K562 (cell line): Measurements from ENCODE around the gene USP46. TPM values are rescaled to one million over a fixed set of nuclear protein-coding genes. Genes with fewer than 3 reads are reported as not detected.

Source experiments
- ATAC-seq: fragments of 200-7000 bp; cut with Tn5 transposase; 3 replicates; pipeline ENCODE4 v1.9.1; 2020; ENCODE audit warnings: moderate library complexity
- BruUV-seq: library from RNA; stranded (reverse); fragments of 400-500 nt; replicated peaks from 2 replicates; lab custom pipeline; 2021; lab: Mats Ljungman, UMichigan
- CTCF ChIA-PET: fragments of 300-600 bp; formaldehyde crosslinking; extraction: SDS; loops from one replicate; lab custom pipeline; 2021; ENCODE audit warnings: low intra/inter-chr PET ratio; lab: Yijun Ruan, JAX
- POLR2A ChIA-PET: fragments of 300-600, 350-650 bp; sonication (Branson Sonifier 250); formaldehyde crosslinking; extraction: SDS; loops from one replicate; lab custom pipeline; 2021; ENCODE audit warnings: antibody characterized with exemption, inconsistent platforms; lab: Yijun Ruan, JAX
- DNase-seq, 4 experiments: peaks; one replicate each; pipeline versions ENCODE4 v3.0.0 to v3.0.0-alpha.2; 2011 to 2018; ENCODE audit warnings: low spot score in 3 of 4, mixed read lengths in 3 of 4; ENCODE audit errors: extremely low read depth in 1 of 4
- FAIRE-seq: peaks from 2 replicates; lab custom pipeline; 2011; peaks lifted over from hg19 to GRCh38; lab: Jason Lieb, UNC
- H2AFZ ChIP-seq: 2 replicates; pipeline ENCODE4 v1.6.0; 2011; ENCODE audit warnings: low read depth, low read length, control low read depth, inconsistent platforms
- H3K27ac ChIP-seq: fragments of 200-600 bp; 3 replicates; pipeline ENCODE4 v1.8.0; 2011; ENCODE audit warnings: low read depth, mild to moderate bottlenecking, control low read depth, inconsistent platforms, low read length, moderate library complexity, mixed read lengths; ENCODE audit errors: extremely low read depth
- H3K27me3 ChIP-seq, 2 experiments: fragments of 300-600 bp in 1 of 2; 2 replicates in 1 of 2; 3 replicates in 1 of 2; pipeline versions ENCODE4 v1.6.0 to v1.8.0; 2011; ENCODE audit warnings: inconsistent platforms in 2 of 2, low read length in 2 of 2, mild to moderate bottlenecking in 1 of 2, mixed read lengths in 1 of 2, moderate library complexity in 1 of 2; ENCODE audit not compliant: control insufficient read depth in 2 of 2, insufficient read depth in 2 of 2
- H3K36me3 ChIP-seq: fragments of 300-600 bp; 3 replicates; pipeline ENCODE4 v1.8.0; 2011; ENCODE audit warnings: mild to moderate bottlenecking, low read length, inconsistent platforms; ENCODE audit not compliant: control insufficient read depth, insufficient read depth
- H3K4me1 ChIP-seq, 2 experiments: fragments of 200-600 bp in 1 of 2; replicated peaks in 1 of 2; 2 replicates in 1 of 2; 3 replicates in 1 of 2; pipeline versions ENCODE4 v1.5.1 to v1.8.0; 2011; ENCODE audit warnings: inconsistent platforms in 2 of 2, low read length in 2 of 2, mild to moderate bottlenecking in 1 of 2, mixed read lengths in 1 of 2, moderate library complexity in 1 of 2; ENCODE audit not compliant: control insufficient read depth in 2 of 2, insufficient read depth in 2 of 2
- H3K4me2 ChIP-seq: 2 replicates; pipeline ENCODE4 v1.6.1; 2011; ENCODE audit warnings: low read length, control low read depth, inconsistent platforms, mixed read lengths; ENCODE audit not compliant: insufficient read depth
- H3K4me3 ChIP-seq: fragments of 200-600 bp; sonication (generic), shearing (Covaris generic); 2 replicates; pipeline ENCODE4 v1.5.1; 2016; ENCODE audit warnings: control low read depth, inconsistent platforms
- H3K79me2 ChIP-seq: fragments of 200-600 bp; 3 replicates; pipeline ENCODE4 v1.8.0; 2011; ENCODE audit warnings: low read length, inconsistent platforms; ENCODE audit not compliant: control insufficient read depth, insufficient read depth
- H3K9ac ChIP-seq, 2 experiments: 2 replicates each; pipeline versions ENCODE4 v1.6.0 to v1.6.1; 2011; ENCODE audit warnings: low read depth in 2 of 2, low read length in 2 of 2, control low read depth in 1 of 2, inconsistent platforms in 1 of 2, mild to moderate bottlenecking in 1 of 2, mixed read lengths in 1 of 2; ENCODE audit not compliant: insufficient read depth in 1 of 2
- H3K9me1 ChIP-seq: one replicate; pipeline ENCODE4 v1.6.0; 2011; ENCODE audit warnings: inconsistent platforms, mild to moderate bottlenecking, low read length, moderate library complexity; ENCODE audit not compliant: control insufficient read depth, insufficient read depth
- H3K9me3 ChIP-seq: replicated peaks from 2 replicates; pipeline ENCODE4 v1.5.1; 2011; ENCODE audit warnings: low read depth, low read length, inconsistent platforms; ENCODE audit not compliant: control insufficient read depth, insufficient read depth
- H4K20me1 ChIP-seq: replicated peaks from 2 replicates; pipeline ENCODE4 v1.6.1; 2011; ENCODE audit warnings: low read length, inconsistent platforms, mixed read lengths; ENCODE audit not compliant: control insufficient read depth, insufficient read depth
- FOXJ3 ChIP-seq: sonication (generic); formaldehyde crosslinking; IDR thresholded peaks from 2 replicates; pipeline ENCODE4 v1.4.0; 2020; ENCODE audit warnings: mild to moderate bottlenecking, missing genetic modification reagents
- HDAC1 ChIP-seq, 2 experiments: fragments of 450-650 bp; IDR thresholded peaks; 2 replicates each; pipeline ENCODE4 v1.6.1; 2016 to 2017; ENCODE audit warnings: inconsistent platforms in 1 of 2, mild to moderate bottlenecking in 1 of 2, moderate library complexity in 1 of 2
- HIVEP1 ChIP-seq: fragments of 250-450 bp; sonication (Bioruptor Pico); IDR thresholded peaks from 2 replicates; pipeline ENCODE4 v1.4.0; 2020; ENCODE audit warnings: mild to moderate bottlenecking
- MCM5 ChIP-seq: fragments of 450-650 bp; IDR thresholded peaks from 2 replicates; pipeline ENCODE4 v1.6.1; 2016; ENCODE audit warnings: low read depth
- POU5F1 ChIP-seq: fragments of 150-350 bp; IDR thresholded peaks from 2 replicates; pipeline ENCODE4 v1.6.1; 2014; ENCODE audit warnings: borderline replicate concordance, low read length, low read depth, mild to moderate bottlenecking; ENCODE audit not compliant: partially characterized antibody
- RFX1 ChIP-seq: fragments of 450-650 bp; IDR thresholded peaks from 2 replicates; pipeline ENCODE4 v1.6.1; 2016; ENCODE audit warnings: mild to moderate bottlenecking, moderate library complexity
- SAFB2 ChIP-seq: fragments of 200-400 bp; formaldehyde crosslinking; IDR thresholded peaks from 2 replicates; pipeline ENCODE4 v1.6.1; 2018; ENCODE audit warnings: borderline replicate concordance, low read length, low read depth, moderate library complexity; ENCODE audit not compliant: severe bottlenecking
- SREBF1 ChIP-seq: fragments of 150-350 bp; IDR thresholded peaks from 2 replicates; pipeline ENCODE4 v1.6.1; 2014; ENCODE audit warnings: antibody characterized with exemption, low read depth, low read length, borderline replicate concordance
- ZBTB1 ChIP-seq: sonication (generic); formaldehyde crosslinking; IDR thresholded peaks from 2 replicates; pipeline ENCODE4 v1.8.1; 2023; ENCODE audit warnings: missing genetic modification reagents, low read depth, mild to moderate bottlenecking, borderline replicate concordance
- WGBS: fragments of 100-300 bp; shearing (Covaris generic); methylation state at CpG from one replicate; pipeline ENCODE4 v1.1.6; 2016; ENCODE audit warnings: low coverage, mixed read lengths; ENCODE audit not compliant: insufficient coverage; ENCODE audit errors: missing lambda C conversion rate; 5-methylcytosine and 5-hydroxymethylcytosine counted together
- in situ Hi-C: fragments of 300-500 bp; cut with MboI; formaldehyde crosslinking; loops from 4 replicates; pipeline ENCODE4 v1.15.0; 2018; ENCODE audit warnings: inconsistent platforms, mixed read lengths
- intact Hi-C: fragments of 100-400 bp; cut with micrococcal nuclease; formaldehyde crosslinking; loops from 2 replicates; pipeline ENCODE4 v1.14.2; 2022
- polyA plus RNA-seq, 8 experiments: library from polyadenylated mRNA; depleted of rRNA in 4 of 8; stranded (reverse) in 5 of 8; unstranded in 3 of 8; fragments of >200 nt; fragmentation: Nextera tagmentation in 2 of 8; fragmentation: Illumina TruSeq in 1 of 8; extraction: Ambion mirVana in 2 of 8; extraction: Trizol in 1 of 8; gene quantifications; 2 replicates each; pipeline versions ENCODE4 v1.2.1 to v1.2.3, GENCODE V29; 2011 to 2014; ENCODE audit warnings: inconsistent platforms in 1 of 8, missing spikeins in 1 of 8
- total RNA-seq, 7 experiments: library from RNA; depleted of rRNA in 6 of 7; stranded (reverse); fragments of >200 nt in 6 of 7; fragmentation: Illumina TruSeq in 2 of 7; extraction: Trizol in 2 of 7; gene quantifications; 2 replicates each; pipeline versions ENCODE4 v1.2.1 to v1.2.3, GENCODE V29; 2011 to 2021; ENCODE audit warnings: low replicate concordance in 1 of 7
- TF ChIP-seq, protein P1 (sequence below): fragments of 250-450 bp; sonication (Bioruptor Pico); IDR thresholded peaks from 2 replicates; pipeline ENCODE4 v1.4.0; 2020

The USP46 gene
- total and polyA plus RNA-seq, 9 of the 15 experiments (the other 6 are each of a cell fraction or from before 2014, with no cell fraction given), result 3.0 to 11.7 (median 8.4) TPM

DNA sequence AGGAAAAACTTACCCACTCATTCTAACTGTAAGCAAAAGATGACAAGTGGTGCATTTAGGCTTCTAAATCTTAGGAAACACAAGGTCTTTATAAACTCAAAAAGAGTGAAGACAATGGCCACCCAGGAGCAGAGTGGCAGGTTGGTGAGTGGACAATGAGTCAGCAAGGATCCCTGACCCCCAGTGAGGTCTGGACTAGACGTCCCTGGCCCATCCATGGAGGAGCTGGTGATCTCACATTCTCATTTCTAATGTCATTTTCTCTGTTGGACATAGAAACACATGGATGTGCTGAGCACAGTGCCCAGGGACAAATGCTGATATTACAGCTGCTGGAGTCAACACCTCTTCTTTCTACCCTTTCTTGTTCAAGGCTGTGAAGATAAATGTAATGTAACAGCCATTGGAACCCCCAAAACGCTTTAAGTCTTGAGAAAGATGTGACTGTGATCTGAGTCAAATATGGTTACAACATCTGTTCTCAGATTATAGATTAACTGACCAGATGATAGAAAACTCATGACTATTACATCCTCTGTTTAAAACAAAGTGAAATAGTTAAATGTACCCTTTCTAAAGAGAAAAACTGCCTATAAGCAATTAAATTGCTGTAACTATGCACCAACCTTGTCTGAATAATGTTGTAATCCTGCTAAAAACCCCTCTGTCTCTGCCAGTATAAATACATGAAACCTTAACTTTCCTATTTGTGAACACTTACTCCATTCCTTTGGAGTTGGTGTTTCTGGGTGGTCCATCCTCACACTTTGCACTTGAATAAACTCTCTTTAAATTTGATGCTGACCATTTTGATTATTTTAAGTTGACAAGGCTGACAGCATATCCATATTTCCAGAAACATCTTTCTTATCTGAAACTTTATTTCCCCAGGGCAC is 92.7 kb downstream of the USP46 start:
- ChIA-PET CTCF (no interaction called here), POLR2A (interaction anchor here (0.7 kb wide), 1 partner anchor 146 kb away, joined by 4 read pairs; no protein-coding TSS in a partner anchor)
- Histone ChIP-seq H3K36me3 (no peaks in the 10 kb centered on the region), H3K4me3 (no peak overlapping the region), H3K9me1 (no peaks in the 10 kb centered on the region), H3K4me2 (no peak overlapping the region), H3K9ac (no peak overlapping the region), H3K27me3 (0 out of 5 replicates have a peak, but pooled peaks cover 0 to 1% of the 10 kb centered on the region in 2 experiments), H3K4me1 (no peaks in the 10 kb centered on the region), H3K27ac (no peak overlapping the region), H2AFZ (no peak overlapping the region), H3K79me2 (no peaks in the 10 kb centered on the region), H3K9me3 (no peaks in the 10 kb centered on the region), H4K20me1 (no peaks in the 10 kb centered on the region)
- DNase-seq, result no peak
- WGBS, result 0% methylated on average over 2 of the region's 2 CpGs
- intact Hi-C loops (no loop called here), in situ Hi-C loops (no loop called here)
- ATAC-seq, result no peak
- no TSS peak for BruUV-seq
- FAIRE-seq, result no peak
- TF ChIP-seq, protein P1, sequence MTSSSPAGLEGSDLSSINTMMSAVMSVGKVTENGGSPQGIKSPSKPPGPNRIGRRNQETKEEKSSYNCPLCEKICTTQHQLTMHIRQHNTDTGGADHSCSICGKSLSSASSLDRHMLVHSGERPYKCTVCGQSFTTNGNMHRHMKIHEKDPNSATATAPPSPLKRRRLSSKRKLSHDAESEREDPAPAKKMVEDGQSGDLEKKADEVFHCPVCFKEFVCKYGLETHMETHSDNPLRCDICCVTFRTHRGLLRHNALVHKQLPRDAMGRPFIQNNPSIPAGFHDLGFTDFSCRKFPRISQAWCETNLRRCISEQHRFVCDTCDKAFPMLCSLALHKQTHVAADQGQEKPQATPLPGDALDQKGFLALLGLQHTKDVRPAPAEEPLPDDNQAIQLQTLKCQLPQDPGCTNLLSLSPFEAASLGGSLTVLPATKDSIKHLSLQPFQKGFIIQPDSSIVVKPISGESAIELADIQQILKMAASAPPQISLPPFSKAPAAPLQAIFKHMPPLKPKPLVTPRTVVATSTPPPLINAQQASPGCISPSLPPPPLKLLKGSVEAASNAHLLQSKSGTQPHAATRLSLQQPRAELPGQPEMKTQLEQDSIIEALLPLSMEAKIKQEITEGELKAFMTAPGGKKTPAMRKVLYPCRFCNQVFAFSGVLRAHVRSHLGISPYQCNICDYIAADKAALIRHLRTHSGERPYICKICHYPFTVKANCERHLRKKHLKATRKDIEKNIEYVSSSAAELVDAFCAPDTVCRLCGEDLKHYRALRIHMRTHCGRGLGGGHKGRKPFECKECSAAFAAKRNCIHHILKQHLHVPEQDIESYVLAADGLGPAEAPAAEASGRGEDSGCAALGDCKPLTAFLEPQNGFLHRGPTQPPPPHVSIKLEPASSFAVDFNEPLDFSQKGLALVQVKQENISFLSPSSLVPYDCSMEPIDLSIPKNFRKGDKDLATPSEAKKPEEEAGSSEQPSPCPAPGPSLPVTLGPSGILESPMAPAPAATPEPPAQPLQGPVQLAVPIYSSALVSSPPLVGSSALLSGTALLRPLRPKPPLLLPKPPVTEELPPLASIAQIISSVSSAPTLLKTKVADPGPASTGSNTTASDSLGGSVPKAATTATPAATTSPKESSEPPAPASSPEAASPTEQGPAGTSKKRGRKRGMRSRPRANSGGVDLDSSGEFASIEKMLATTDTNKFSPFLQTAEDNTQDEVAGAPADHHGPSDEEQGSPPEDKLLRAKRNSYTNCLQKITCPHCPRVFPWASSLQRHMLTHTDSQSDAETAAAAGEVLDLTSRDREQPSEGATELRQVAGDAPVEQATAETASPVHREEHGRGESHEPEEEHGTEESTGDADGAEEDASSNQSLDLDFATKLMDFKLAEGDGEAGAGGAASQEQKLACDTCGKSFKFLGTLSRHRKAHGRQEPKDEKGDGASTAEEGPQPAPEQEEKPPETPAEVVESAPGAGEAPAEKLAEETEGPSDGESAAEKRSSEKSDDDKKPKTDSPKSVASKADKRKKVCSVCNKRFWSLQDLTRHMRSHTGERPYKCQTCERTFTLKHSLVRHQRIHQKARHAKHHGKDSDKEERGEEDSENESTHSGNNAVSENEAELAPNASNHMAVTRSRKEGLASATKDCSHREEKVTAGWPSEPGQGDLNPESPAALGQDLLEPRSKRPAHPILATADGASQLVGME (CRISPR knock-in tag), result no peak
- TF ChIP-seq HIVEP1 (no peak), HDAC1 (IDR thresholded peaks at IDR 0.05) (no peak), SAFB2 (no peak), MCM5 (no peak), RFX1 (no peak), FOXJ3 (CRISPR knock-in tag) (no peak), SREBF1 (no peak), ZBTB1 (CRISPR knock-in tag) (no peak), POU5F1 (no peak)
